IMR-90 (cell line): Measurements from ENCODE around the gene SLC18A3. TPM values are rescaled to one million over a fixed set of nuclear protein-coding genes. Genes with fewer than 3 reads are reported as not detected.

ENCODE experiments used
- ATAC-seq: fragments of 200-7000 bp; cut with Tn5 transposase; 2 replicates; pipeline ENCODE4 v1.9.1; 2020; ENCODE audit warnings: low read depth, mild to moderate bottlenecking, moderate library complexity
- BruUV-seq: library from RNA; stranded (reverse); fragments of 400-500 nt; replicated peaks from 2 replicates; lab custom pipeline; 2021; lab: Mats Ljungman, UMichigan
- CTCF ChIA-PET: fragments of 300-600 bp; formaldehyde crosslinking; extraction: SDS; loops from one replicate; lab custom pipeline; 2021; ENCODE audit warnings: antibody characterized with exemption; lab: Yijun Ruan, JAX
- POLR2A ChIA-PET: fragments of 300-600 bp; sonication (Branson Sonifier 250); formaldehyde crosslinking; loops from one replicate; lab custom pipeline; 2022; ENCODE audit warnings: antibody characterized with exemption; ENCODE audit not compliant: unreplicated experiment; lab: Charles Lee
- DNase-seq: peaks from one replicate; pipeline ENCODE4 v3.0.0; 2013
- H2AFZ ChIP-seq: replicated peaks from 2 replicates; pipeline ENCODE3; 2013; ENCODE audit warnings: low read length, mild to moderate bottlenecking; ENCODE audit not compliant: poor library complexity
- H2AK5ac ChIP-seq: 2 replicates; pipeline ENCODE4 v1.6.1; 2013; ENCODE audit warnings: low read depth, low read length, inconsistent platforms
- H2AK9ac ChIP-seq: replicated peaks from 2 replicates; pipeline ENCODE3; 2013; ENCODE audit warnings: mild to moderate bottlenecking, low read depth, low read length, moderate library complexity; ENCODE audit not compliant: poor library complexity
- H2BK120ac ChIP-seq: 2 replicates; pipeline ENCODE4 v1.6.1; 2013; ENCODE audit warnings: low read depth, low read length, inconsistent platforms
- H2BK15ac ChIP-seq: 3 replicates; pipeline ENCODE4 v1.6.1; 2013; ENCODE audit warnings: low read depth, low read length, inconsistent platforms
- H2BK20ac ChIP-seq: 2 replicates; pipeline ENCODE4 v1.6.1; 2013; ENCODE audit warnings: low read depth, mild to moderate bottlenecking, inconsistent platforms, low read length, moderate library complexity
- H2BK5ac ChIP-seq: 2 replicates; pipeline ENCODE4 v1.6.1; 2013; ENCODE audit warnings: mild to moderate bottlenecking, low read depth, low read length, inconsistent platforms; ENCODE audit not compliant: poor library complexity, severe bottlenecking
- H3K14ac ChIP-seq: replicated peaks from 2 replicates; pipeline ENCODE4 v1.6.1; 2013; ENCODE audit warnings: low read depth, low read length, inconsistent platforms
- H3K18ac ChIP-seq: 2 replicates; pipeline ENCODE4 v1.6.1; 2013; ENCODE audit warnings: low read depth, low read length, control low read depth
- H3K23ac ChIP-seq: 2 replicates; pipeline ENCODE4 v1.6.1; 2013; ENCODE audit warnings: low read depth, low read length, inconsistent platforms
- H3K27ac ChIP-seq: 2 replicates; pipeline ENCODE4 v1.5.1; 2013; ENCODE audit warnings: mild to moderate bottlenecking, control low read depth, low read length; ENCODE audit not compliant: insufficient read depth
- H3K27me3 ChIP-seq: 2 replicates; pipeline ENCODE4 v1.6.1; 2013; ENCODE audit warnings: low read length; ENCODE audit not compliant: control insufficient read depth, insufficient read depth
- H3K36me3 ChIP-seq: 2 replicates; pipeline ENCODE4 v1.6.1; 2013; ENCODE audit warnings: low read length, mixed read lengths; ENCODE audit not compliant: control insufficient read depth, insufficient read depth
- H3K4ac ChIP-seq: 2 replicates; pipeline ENCODE4 v1.6.1; 2013; ENCODE audit warnings: low read depth, low read length, inconsistent platforms
- H3K4me1 ChIP-seq: 2 replicates; pipeline ENCODE4 v1.6.1; 2013; ENCODE audit warnings: low read length, mixed read lengths; ENCODE audit not compliant: control insufficient read depth, insufficient read depth
- H3K4me2 ChIP-seq: 2 replicates; pipeline ENCODE4 v1.6.1; 2013; ENCODE audit warnings: low read depth, mild to moderate bottlenecking, control low read depth, low read length, moderate library complexity
- H3K4me3 ChIP-seq: 2 replicates; pipeline ENCODE4 v1.5.1; 2013; ENCODE audit warnings: low read depth, mild to moderate bottlenecking, control low read depth, low read length, moderate library complexity; ENCODE audit not compliant: insufficient read depth
- H3K56ac ChIP-seq: 2 replicates; pipeline ENCODE4 v1.6.1; 2013; ENCODE audit warnings: low read length, inconsistent platforms; ENCODE audit not compliant: insufficient read depth; ENCODE audit errors: extremely low read depth
- H3K79me1 ChIP-seq, 2 experiments: 2 replicates each; pipeline ENCODE4 v1.6.1; 2013; ENCODE audit warnings: low read length in 2 of 2, inconsistent platforms in 1 of 2, low read depth in 1 of 2
- H3K9ac ChIP-seq: 2 replicates; pipeline ENCODE4 v1.6.1; 2013; ENCODE audit warnings: low read depth, low read length, control low read depth
- H3K9me1 ChIP-seq: 2 replicates; pipeline ENCODE4 v1.6.1; 2013; ENCODE audit warnings: low read length, inconsistent platforms; ENCODE audit not compliant: insufficient read depth
- H3K9me3 ChIP-seq: 2 replicates; pipeline ENCODE4 v1.6.1; 2013; ENCODE audit warnings: low read length; ENCODE audit not compliant: control insufficient read depth, insufficient read depth
- H4K20me1 ChIP-seq: 2 replicates; pipeline ENCODE4 v1.6.1; 2013; ENCODE audit warnings: low read length, inconsistent platforms; ENCODE audit not compliant: insufficient read depth
- H4K5ac ChIP-seq: 2 replicates; pipeline ENCODE4 v1.6.1; 2013; ENCODE audit warnings: mild to moderate bottlenecking, low read depth, low read length, control low read depth
- H4K8ac ChIP-seq, 2 experiments: 2 replicates each; pipeline ENCODE4 v1.6.1; 2013; ENCODE audit warnings: low read depth in 2 of 2, low read length in 2 of 2, control low read depth in 1 of 2, inconsistent platforms in 1 of 2
- H4K91ac ChIP-seq: 2 replicates; pipeline ENCODE4 v1.6.1; 2013; ENCODE audit warnings: low read depth, low read length, inconsistent platforms; ENCODE audit not compliant: insufficient read depth
- CEBPB ChIP-seq: IDR thresholded peaks from 2 replicates; pipeline ENCODE4 v1.6.1; 2012; ENCODE audit warnings: low read depth, low read length, improper control_type of control experiment
- FOS ChIP-seq: fragments of 150-350 bp; IDR thresholded peaks from 2 replicates; pipeline ENCODE4 v1.6.1; 2016; ENCODE audit warnings: low read depth, low read length
- MAFK ChIP-seq: IDR thresholded peaks from 2 replicates; pipeline ENCODE4 v1.6.1; 2012; ENCODE audit warnings: low read depth, low read length, improper control_type of control experiment
- MAZ ChIP-seq: IDR thresholded peaks from 2 replicates; pipeline ENCODE4 v1.6.1; 2012; ENCODE audit warnings: low read depth, mild to moderate bottlenecking, low read length, improper control_type of control experiment, moderate library complexity, borderline replicate concordance
- MXI1 ChIP-seq: IDR thresholded peaks from 2 replicates; pipeline ENCODE4 v1.6.1; 2012; ENCODE audit warnings: low read depth, mild to moderate bottlenecking, low read length, moderate library complexity, borderline replicate concordance
- NFE2L2 ChIP-seq: fragments of 150-350 bp; IDR thresholded peaks from 2 replicates; pipeline ENCODE4 v1.6.1; 2016; ENCODE audit warnings: low read depth, mild to moderate bottlenecking, low read length
- RAD21 ChIP-seq: IDR thresholded peaks from 2 replicates; pipeline ENCODE4 v1.6.1; 2012; ENCODE audit warnings: low read length, improper control_type of control experiment
- RCOR1 ChIP-seq: IDR thresholded peaks from 2 replicates; pipeline ENCODE4 v1.6.1; 2012; ENCODE audit warnings: mild to moderate bottlenecking, low read length, improper control_type of control experiment; ENCODE audit not compliant: insufficient replicate concordance
- RFX5 ChIP-seq: IDR thresholded peaks from 2 replicates; pipeline ENCODE4 v1.8.0; 2012; ENCODE audit warnings: low read depth, mild to moderate bottlenecking, low read length, moderate library complexity
- SMC3 ChIP-seq: fragments of 150-350 bp; IDR thresholded peaks from 2 replicates; pipeline ENCODE4 v1.6.1; 2016; ENCODE audit warnings: low read depth, mild to moderate bottlenecking, antibody characterized with exemption, low read length, moderate library complexity
- WGBS, 2 experiments: methylation state at CpG; one replicate each; pipeline versions ENCODE4 v1.1.5 to v1.1.7; 2013; ENCODE audit warnings: missing lambda C conversion rate in 2 of 2; ENCODE audit not compliant: insufficient read length in 1 of 2; ENCODE audit errors: extremely low coverage in 2 of 2; 5-methylcytosine and 5-hydroxymethylcytosine counted together
- dilution Hi-C: fragments of 300-500 bp; cut with HindIII; formaldehyde crosslinking; loops from one replicate; pipeline ENCODE4 v1.14.3; 2018; ENCODE audit warnings: low sequenced_read_pairs; ENCODE audit not compliant: unreplicated experiment
- in situ Hi-C: fragments of 300-500 bp; cut with MboI; formaldehyde crosslinking; loops from 3 replicates; pipeline ENCODE4 v1.14.3; 2019; ENCODE audit warnings: low sequenced_read_pairs, inconsistent platforms, mixed read lengths
- intact Hi-C: fragments of 100-400 bp; cut with micrococcal nuclease; formaldehyde crosslinking; loops from 2 replicates; pipeline ENCODE4 v1.10.0; 2022
- polyA plus RNA-seq, 3 experiments: library from polyadenylated mRNA; depleted of rRNA; stranded (reverse); fragments of >200 nt; gene quantifications; 2 replicates each; pipeline ENCODE4 v1.2.3, GENCODE V29; 2012; ENCODE audit warnings: low replicate concordance in 1 of 3
- total RNA-seq: library from RNA; depleted of rRNA; stranded (reverse); fragments of >200 nt; gene quantifications from 2 replicates; pipeline ENCODE4 v1.2.3, GENCODE V29; 2012
- TF ChIP-seq, protein P1 (sequence below): conservative IDR thresholded peaks from 2 replicates; pipeline ENCODE4 v1.5.1; 2012; ENCODE audit warnings: mild to moderate bottlenecking, low read depth, low read length, improper control_type of control experiment

The SLC18A3 gene
- total and polyA plus RNA-seq, 2 of the 4 experiments (the other 2 are of a cell fraction): not detected

DNA sequence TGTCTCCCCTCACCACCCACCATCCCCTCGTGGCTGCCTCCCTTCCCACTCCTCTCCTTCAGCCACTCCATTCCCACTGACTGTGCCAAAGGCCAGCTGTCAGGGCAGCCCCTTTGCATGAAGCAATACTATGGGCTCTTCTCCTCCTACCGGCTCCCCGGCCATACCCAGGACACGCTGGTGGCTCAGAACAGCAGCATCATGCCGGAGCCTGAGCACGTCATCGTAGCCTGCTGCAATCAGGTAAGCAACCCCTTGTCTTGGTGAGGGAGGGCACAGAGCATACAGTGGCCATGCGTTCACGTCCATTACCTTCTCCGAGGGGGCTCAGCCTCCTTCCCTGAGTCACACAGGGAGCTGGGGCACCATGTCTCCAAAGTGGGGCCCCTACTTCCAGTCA lies 15.3 kb downstream of the SLC18A3 start:
- H3K9ac ChIP-seq: no peak overlapping the region
- H3K4me3 ChIP-seq: no peak overlapping the region
- no peak overlapping the region for H2AK5ac ChIP-seq
- no peak overlapping the region for H3K56ac ChIP-seq
- 0 out of 2 replicates have a peak, but pooled peaks cover 2% of the 10 kb centered on the region for H3K9me1 ChIP-seq
- WGBS, 2 experiments: 57% methylated on average over 7 of the region's 10 CpGs; no CpG with 5 or more reads in 1 of the 2 experiments
- H4K91ac ChIP-seq: no peak overlapping the region
- ChIA-PET CTCF (no interaction called here), POLR2A (no interaction called here)
- DNase-seq (no peak), ATAC-seq (no peak)
- no peak overlapping the region for H3K18ac ChIP-seq
- no peaks in the 10 kb centered on the region for H4K20me1 ChIP-seq
- no peaks in the 10 kb centered on the region for H3K79me1 ChIP-seq
- no peak overlapping the region for H4K5ac ChIP-seq
- H3K4me1 ChIP-seq: no peaks in the 10 kb centered on the region
- H2BK5ac ChIP-seq: no peak overlapping the region
- H3K4me2 ChIP-seq: no peak overlapping the region
- H3K4ac ChIP-seq: no peak overlapping the region
- dilution Hi-C loops: no loop called here
- no peaks in the 10 kb centered on the region for H3K36me3 ChIP-seq
- BruUV-seq: no TSS peak
- H3K27ac ChIP-seq: no peak overlapping the region
- no peaks in the 10 kb centered on the region for H3K9me3 ChIP-seq
- no peak overlapping the region for H2AFZ ChIP-seq
- TF ChIP-seq RCOR1 (no peak), MAFK (no peak), CEBPB (no peak), FOS (no peak), SMC3 (no peak), NFE2L2 (no peak), RFX5 (no peak), MAZ (no peak), MXI1 (no peak), RAD21 (no peak)
- TF ChIP-seq, protein P1, sequence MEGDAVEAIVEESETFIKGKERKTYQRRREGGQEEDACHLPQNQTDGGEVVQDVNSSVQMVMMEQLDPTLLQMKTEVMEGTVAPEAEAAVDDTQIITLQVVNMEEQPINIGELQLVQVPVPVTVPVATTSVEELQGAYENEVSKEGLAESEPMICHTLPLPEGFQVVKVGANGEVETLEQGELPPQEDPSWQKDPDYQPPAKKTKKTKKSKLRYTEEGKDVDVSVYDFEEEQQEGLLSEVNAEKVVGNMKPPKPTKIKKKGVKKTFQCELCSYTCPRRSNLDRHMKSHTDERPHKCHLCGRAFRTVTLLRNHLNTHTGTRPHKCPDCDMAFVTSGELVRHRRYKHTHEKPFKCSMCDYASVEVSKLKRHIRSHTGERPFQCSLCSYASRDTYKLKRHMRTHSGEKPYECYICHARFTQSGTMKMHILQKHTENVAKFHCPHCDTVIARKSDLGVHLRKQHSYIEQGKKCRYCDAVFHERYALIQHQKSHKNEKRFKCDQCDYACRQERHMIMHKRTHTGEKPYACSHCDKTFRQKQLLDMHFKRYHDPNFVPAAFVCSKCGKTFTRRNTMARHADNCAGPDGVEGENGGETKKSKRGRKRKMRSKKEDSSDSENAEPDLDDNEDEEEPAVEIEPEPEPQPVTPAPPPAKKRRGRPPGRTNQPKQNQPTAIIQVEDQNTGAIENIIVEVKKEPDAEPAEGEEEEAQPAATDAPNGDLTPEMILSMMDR: no peak
- H3K23ac ChIP-seq: no peak overlapping the region
- H2BK20ac ChIP-seq: no peak overlapping the region
- intact Hi-C loops: no loop called here
- no peak overlapping the region for H2BK120ac ChIP-seq
- in situ Hi-C loops: no loop called here
- H3K14ac ChIP-seq: no peak overlapping the region
- H3K27me3 ChIP-seq: peaks cover 19% of the 10 kb centered on the region
- H4K8ac ChIP-seq: no peak overlapping the region
- no peak overlapping the region for H2BK15ac ChIP-seq
- no peak overlapping the region for H2AK9ac ChIP-seq
